ENCODE data around the gene DRD2. TPM values are rescaled to one million over a fixed set of nuclear protein-coding genes. Genes with fewer than 3 reads are reported as not detected.

The DRD2 gene
- total and polyA plus RNA-seq, 2 of the 13 experiments (the other 11 are each of a cell fraction or from before 2014, with no cell fraction given): not detected

- Histone ChIP-seq H3K9me3 (ENCODE audit: low read length) (no peaks in the 10 kb centered on the region), H3K9ac (ENCODE audit: insufficient read depth, low read depth, low read length) (no peak overlapping the region), H3K27ac (ENCODE audit: extremely low read length, insufficient read depth, low read length) (no peak overlapping the region), H3K4me3 (replicated peaks in 1 of 3; ENCODE audit: insufficient read depth in 1 of 3, low read depth in 2 of 3, low read length in 3 of 3) (no peak overlapping the region), H3K27me3 (ENCODE audit: control insufficient read depth in 1 of 2, insufficient read depth in 2 of 2, low read length in 2 of 2) (no peaks in the 10 kb centered on the region), H3K4me2 (ENCODE audit: low read depth, low read length) (no peak overlapping the region), H3K79me2 (ENCODE audit: insufficient read depth, low read length) (no peaks in the 10 kb centered on the region), H3K36me3 (replicated peaks in 1 of 2; ENCODE audit: control insufficient read depth in 1 of 2, insufficient read depth in 2 of 2, low read length in 2 of 2) (no peaks in the 10 kb centered on the region), H3K4me1 (ENCODE audit: insufficient read depth, low read length) (no peaks in the 10 kb centered on the region), H4K20me1 (ENCODE audit: insufficient read depth, low read length) (no peaks in the 10 kb centered on the region), H2AFZ (ENCODE audit: low read length) (no peak overlapping the region)
- no TSS peak for BruUV-seq (replicated peaks)
- TF ChIP-seq ZNF557 (CRISPR knock-in tag; IDR thresholded peaks at IDR 0.05): no peak
- POLR2A ChIA-PET: no interaction called here
- FAIRE-seq: no peak
- in situ Hi-C loops (cut with HindIII; ENCODE audit: extremely low pct_ligation_motif_present, low pct_unique_long_range_greater_than_20kb): no loop called here
- ATAC-seq: no peak
- CTCF ChIA-PET (ENCODE audit: low intra/inter-chr PET ratio, low total read pairs): no interaction called here
- intact Hi-C loops (cut with micrococcal nuclease; ENCODE audit: unreplicated experiment): no loop called here
- DNase-seq (ENCODE audit: low spot score): no peak
- WGBS (ENCODE audit: low lambda C conversion rate): 0% methylated on average over 2 of the region's 2 CpGs
Observed at GRCh38 chr11:113464416-113464815, 10.8 kb downstream of the DRD2 start.

GRCh38 chr11:113462830-113463229 is 12.4 kb downstream of the DRD2 start:
- TF ChIP-seq PITX1 (CRISPR knock-in tag; IDR thresholded peaks at IDR 0.05) (no peak), AKNA (CRISPR knock-in tag; IDR thresholded peaks at IDR 0.05; ENCODE audit: borderline replicate concordance) (no peak), RAD51 (IDR thresholded peaks at IDR 0.05; ENCODE audit: borderline replicate concordance) (peak; percentile 58; the same call in 1 of the 2 replicates)
- intact Hi-C loops (cut with micrococcal nuclease; ENCODE audit: unreplicated experiment) (no loop called here), in situ Hi-C loops (cut with HindIII; ENCODE audit: extremely low pct_ligation_motif_present, low pct_unique_long_range_greater_than_20kb) (no loop called here)
- no TSS peak for BruUV-seq (replicated peaks)
- Histone ChIP-seq H3K27ac (ENCODE audit: extremely low read length, insufficient read depth, low read length) (no peak overlapping the region), H3K9me3 (ENCODE audit: low read length) (no peaks in the 10 kb centered on the region), H3K9ac (ENCODE audit: insufficient read depth, low read depth, low read length) (no peak overlapping the region), H3K36me3 (replicated peaks in 1 of 2; ENCODE audit: control insufficient read depth in 1 of 2, insufficient read depth in 2 of 2, low read length in 2 of 2) (no peaks in the 10 kb centered on the region), H3K4me1 (ENCODE audit: insufficient read depth, low read length) (no peaks in the 10 kb centered on the region), H2AFZ (ENCODE audit: low read length) (no peak overlapping the region), H3K79me2 (ENCODE audit: insufficient read depth, low read length) (no peaks in the 10 kb centered on the region), H3K27me3 (ENCODE audit: control insufficient read depth in 1 of 2, insufficient read depth in 2 of 2, low read length in 2 of 2) (no peaks in the 10 kb centered on the region), H4K20me1 (ENCODE audit: insufficient read depth, low read length) (no peaks in the 10 kb centered on the region), H3K4me3 (replicated peaks in 1 of 3; ENCODE audit: insufficient read depth in 1 of 3, low read depth in 2 of 3, low read length in 3 of 3) (no peak overlapping the region), H3K4me2 (ENCODE audit: low read depth, low read length) (no peak overlapping the region)
- WGBS (ENCODE audit: low lambda C conversion rate): 42% methylated on average over 5 of the region's 5 CpGs
- POLR2A ChIA-PET: no interaction called here
- no peak for ATAC-seq
- CTCF ChIA-PET (ENCODE audit: low intra/inter-chr PET ratio, low total read pairs): no interaction called here
- no peak for FAIRE-seq
- DNase-seq (ENCODE audit: low spot score): no peak
